Measurements from ENCODE around the gene GAS6.
"Not testable (repeated sequence)": the region's sequence is repeated elsewhere in the genome, so short reads cannot be mapped to it uniquely, and the experiment has no call there.

GAS6 gene

DNA sequence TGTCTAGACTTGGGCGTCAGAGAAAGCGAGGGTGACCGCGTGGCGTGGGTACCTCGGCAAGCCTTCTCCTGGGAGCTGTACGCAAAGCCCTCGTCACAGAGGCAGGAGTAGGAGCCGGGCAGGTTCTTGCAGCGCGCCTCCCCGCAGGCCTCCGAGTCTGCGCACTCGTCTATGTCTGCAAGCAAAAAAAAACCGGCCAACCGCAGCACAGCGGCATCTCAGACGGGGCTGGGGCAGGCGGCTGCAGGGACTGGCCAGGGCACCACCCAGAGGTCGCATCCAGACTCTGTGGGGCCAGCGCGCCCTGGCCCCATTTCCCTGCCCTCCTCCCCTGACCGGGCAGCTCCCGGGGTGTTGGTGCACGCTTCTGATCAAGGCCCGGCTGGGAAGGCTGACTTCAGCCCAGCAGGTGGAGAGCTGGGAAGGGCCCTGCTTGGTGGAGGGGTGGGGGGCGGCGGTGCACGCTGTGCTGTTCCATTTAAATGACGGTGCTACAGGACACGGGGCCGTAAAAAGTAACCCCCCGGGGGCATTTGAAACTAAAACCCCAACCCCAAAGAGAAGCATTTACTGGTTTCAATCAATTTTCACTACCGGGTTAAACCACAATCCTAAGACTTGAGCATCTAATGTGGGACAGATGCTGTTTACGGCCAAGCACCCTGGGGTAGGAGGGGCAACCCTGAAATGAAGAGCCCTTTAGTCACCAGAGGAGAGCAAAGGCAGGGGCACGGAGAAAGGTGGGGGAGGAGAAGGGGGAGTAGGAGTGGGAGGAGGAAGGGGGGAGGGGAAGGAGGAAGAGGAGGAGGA lies 28.2 kb downstream of the GAS6 start:
- DNase-seq: peak; percentile 90

- DNase-seq: no peak
Observed at GRCh38 chr13:113834496-113835200, 29.2 kb downstream of the GAS6 start.

- not testable (repeated sequence) for DNase-seq
Observed at GRCh38 chr13:113834006-113834405, 29.9 kb downstream of the GAS6 start.

- DNase-seq: no peak
Observed at GRCh38 chr13:113833111-113833830, 30.6 kb downstream of the GAS6 start.

DNA sequence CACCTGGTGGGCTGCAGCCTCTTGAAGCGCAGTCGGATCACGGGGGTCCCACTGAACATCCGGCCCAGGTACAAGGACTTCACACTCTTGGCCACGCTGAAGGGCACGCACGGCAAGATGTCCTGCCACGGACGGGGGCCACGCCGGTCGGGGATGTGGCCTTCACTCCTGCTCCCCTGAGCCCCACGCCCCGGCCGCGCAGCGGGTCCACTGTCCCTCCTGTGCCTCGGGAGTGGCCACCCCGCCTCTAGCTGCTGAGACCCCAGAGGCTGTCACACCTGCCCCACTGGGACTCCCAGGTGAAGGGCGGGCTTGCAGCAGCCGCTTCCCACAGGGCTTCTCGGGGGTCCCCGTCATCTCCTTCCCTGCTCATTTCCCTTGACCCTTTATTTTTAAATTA lies 31.2 kb downstream of the GAS6 start:
- no peak for DNase-seq

DNA sequence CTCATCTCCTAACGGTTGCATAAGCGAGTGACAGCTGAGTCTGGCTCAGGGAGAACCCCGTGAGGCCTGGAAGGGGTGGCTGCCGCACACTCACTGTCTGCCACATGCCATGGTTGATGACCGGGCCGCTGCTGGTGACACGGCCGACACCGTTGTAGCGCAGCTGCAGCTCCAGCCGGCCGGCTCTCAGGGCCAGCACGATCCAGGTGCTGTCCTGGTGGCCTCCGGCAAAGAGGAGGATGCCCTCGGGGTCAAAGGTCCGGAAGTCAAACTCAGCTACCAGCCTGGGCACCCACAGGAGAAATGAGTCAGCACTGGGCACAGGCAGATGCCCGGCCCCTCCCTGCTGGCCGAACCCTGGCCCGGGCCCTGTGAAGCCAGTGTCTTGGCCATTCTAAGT lies 31.7 kb downstream of the GAS6 start:
- no peak for DNase-seq

- no peak for DNase-seq
Observed at GRCh38 chr13:113831061-113831460, 32.8 kb downstream of the GAS6 start.

DNA sequence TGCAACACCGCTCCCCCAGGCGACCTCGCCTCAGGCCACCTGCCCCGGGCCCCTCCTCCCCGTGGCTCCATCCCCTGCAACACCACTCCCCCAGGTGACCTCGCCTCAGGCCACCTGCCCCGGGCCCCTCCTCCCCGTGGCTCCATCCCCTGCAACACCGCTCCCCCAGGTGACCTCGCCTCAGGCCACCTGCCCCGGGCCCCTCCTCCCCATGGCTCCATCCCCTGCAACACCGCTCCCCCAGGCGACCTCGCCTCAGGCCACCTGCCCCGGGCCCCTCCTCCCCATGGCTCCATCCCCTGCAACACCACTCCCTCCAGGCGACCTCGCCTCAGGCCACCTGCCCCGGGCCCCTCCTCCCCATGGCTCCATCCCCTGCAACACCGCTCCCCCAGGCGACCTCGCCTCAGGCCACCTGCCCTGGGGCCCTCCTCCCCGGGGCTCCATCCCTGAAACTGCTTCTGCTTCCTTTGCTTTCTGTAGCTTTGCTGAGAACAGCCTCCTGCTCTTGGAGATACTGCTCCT lies 33.4 kb downstream of the GAS6 start:
- not testable (repeated sequence) for DNase-seq

DNA sequence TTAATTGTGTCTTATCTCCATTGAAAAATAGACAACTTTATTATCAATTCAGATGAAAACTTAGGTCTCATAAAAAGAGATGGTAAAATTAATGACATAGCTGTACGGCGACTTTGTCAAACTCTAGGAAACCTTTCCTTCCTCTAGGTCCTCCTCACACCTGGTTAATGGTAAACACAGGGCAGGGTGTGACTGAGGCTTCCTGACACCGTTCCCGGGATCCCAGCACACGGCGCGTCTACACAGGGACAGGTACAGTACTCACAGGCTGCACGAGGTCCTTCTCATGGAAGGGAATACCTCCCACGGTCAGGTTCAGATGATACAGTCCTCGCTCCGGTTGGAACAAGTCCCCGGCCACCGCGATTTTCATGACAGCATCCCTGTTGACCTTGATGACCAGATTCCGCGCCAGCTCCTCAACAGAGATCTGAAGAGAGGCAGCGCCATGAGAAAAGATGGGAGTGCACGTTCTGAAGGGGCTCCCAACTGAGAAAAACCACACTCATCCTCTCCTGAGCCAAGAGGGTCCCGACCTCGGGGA lies 35.5 kb downstream of the GAS6 start:
- DNase-seq: no peak

- DNase-seq: no peak
Observed at GRCh38 chr13:113827021-113827420, 36.9 kb downstream of the GAS6 start.

- not testable (repeated sequence) for DNase-seq
Observed at GRCh38 chr13:113826446-113826845, 37.4 kb downstream of the GAS6 start.

GRCh38 chr13:113825841-113826240 lies 38.0 kb downstream of the GAS6 start:
- no peak for DNase-seq

- DNase-seq: no peak
Observed at GRCh38 chr13:113823771-113824170, 40.1 kb downstream of the GAS6 start.

DNA sequence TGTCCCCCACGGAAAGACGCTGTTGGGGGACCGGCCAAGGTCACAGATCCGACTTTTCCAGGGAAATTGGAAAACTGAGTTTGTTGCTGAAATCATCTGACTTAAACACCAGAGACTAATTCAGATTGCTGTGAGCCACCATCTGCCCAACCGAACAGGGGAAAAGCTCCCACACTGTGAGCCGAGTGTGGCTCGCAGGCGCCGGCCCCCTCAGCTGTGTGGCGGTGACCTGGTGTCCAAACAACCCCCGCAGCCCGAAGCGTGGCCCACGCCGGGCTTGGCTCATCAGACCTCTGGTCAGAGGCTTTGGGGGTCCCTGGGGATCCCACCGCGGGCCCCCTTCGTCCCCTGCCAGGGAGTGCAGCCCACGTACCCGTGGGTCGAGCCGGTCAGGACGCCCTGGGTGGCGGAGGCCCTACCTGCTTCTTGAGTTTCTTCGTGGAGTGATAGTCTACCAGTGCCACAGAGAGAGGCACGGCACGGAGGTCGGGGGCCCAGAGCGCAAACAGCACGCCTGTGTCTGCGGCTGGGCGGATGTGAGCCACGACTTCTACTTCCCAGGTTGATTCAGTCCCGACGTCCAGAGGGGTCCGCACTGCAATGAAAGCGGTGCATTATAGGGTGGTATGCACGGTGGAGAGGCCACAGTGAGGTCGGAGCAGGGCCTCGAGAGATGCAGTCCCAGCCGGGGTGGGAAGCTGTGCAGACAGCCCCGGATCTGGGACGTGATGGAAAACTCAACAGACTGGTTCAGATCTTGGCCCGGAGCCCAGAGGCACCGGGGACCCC lies 40.7 kb downstream of the GAS6 start:
- DNase-seq: no peak

DNA sequence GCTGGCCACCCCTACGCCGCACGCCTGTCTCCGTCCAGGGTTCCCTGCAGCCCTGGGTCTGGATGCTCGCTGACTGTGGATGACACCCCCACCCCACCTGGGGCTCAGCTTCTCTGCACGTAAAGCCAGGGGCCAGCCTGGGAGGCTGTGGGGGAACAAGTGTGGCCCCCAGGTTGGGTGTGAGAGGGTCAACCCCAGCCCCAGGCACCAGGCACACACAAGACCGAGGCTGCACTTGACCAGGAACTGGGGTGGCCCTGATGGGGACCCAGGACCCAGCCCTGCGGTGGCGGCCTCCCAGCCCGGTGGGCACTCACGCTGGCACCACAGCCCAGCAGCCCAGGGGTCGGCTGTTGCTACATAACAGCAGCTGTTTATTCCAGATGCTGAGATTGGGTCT lies 41.6 kb downstream of the GAS6 start:
- DNase-seq: no peak

DNA sequence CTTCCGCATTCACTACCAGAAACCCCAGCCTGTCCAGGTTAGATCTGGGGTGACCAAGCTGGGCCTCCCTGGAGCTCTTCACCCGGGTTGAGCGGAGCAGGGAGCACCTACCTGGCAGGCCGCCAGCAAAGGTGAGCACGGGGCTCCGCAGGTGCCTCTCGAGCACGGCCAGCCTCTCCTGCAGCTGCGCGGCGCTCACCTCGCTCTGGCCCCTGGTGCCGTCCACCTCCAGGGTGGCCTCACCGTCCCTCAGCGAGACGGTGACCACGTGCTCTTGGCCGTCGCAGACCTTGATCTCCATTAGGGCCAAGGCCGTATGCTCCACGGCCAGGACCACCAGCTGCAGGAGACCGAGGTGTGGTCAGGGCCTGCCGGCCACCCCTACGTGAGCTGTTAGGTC lies 42.0 kb downstream of the GAS6 start:
- DNase-seq: no peak

DNA sequence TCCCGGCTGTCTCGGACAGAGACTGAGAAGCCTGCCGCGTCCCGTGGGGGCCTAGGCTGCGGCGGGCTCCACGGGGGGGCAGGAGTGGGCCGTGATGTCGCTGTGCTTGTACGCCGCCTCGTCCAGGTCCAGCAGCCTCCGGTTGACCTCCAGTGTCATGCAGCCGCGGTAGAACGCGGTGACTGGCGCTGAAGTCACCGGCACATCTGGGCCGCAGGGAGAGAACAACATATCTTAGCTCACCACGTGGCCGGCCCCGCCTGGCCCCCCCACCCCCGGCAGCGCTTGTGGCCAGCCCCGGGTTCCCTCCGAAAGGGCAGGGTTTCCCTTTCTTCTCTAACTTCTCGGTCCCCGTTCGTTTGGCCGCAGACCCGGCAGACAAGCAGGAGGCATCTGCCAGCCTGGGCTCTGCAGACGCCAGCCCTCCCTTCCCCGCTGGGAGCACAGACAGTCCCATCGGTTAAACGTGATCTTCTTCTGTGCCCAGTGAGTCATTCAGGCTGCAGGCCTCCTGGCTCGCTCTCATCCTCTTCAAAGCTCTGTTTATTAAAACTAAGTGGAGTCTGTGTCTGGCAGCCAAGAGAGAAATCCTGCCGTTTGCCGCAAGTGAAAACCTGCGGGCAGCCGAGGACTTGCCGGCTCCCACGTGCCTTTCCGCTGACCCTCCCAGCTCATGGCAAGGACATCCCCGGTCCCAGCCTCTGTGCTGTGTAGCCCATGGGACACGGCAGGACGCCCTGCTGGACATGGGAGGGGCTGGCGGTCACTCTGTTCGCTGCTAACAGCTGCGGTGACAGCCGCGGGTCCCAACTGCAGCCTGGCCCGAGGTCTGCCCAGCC lies 42.8 kb downstream of the GAS6 start:
- DNase-seq: peak; percentile 95

DNA sequence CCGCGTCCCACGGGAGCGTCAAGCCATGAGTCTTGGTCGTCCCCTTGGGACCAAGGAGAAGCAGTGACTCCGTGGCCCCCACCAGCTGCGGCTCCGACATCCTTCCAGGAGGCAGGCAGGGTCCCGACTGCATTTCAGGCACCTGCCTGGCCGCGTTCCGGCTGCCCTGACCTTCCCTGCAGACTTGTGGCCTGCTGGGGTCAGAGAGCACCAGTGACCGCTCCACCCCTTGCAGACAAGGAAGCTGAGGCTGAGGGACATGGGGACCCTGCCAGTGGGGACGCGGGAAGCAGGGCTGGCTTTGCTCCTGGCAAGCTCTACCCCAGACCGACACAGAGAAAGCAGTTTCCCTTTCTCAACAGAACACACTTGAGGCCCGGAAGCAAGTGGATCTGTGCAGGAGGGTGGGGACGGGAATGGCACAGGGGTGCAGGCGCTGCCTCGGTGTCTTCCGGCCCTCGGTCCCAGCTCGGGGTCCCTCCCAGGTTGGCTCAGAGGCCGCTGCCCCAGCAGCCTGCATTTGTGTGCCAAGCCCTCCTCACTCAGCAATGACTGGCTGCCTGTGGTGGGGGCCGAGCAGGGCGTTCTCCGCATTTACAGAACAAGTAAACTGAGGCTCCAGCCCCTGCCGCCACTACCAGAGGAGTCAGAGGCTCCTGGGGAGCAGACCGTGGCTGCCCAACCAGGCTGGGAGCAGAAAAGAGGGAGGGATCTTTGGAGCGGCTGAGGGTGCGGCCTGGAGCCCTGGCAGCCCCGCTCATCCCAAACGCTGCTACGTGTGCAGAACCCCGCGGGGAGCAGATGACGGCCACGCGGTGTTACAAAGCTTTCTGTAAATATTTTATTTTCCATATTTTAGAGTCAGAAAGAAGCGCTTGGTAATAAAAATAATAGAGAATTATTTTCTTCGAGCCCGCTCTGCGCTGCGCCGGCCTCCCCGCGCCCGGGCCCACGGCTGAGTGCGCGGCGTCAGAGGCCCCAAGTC lies 43.9 kb downstream of the GAS6 start:
- no peak for DNase-seq

- no peak for DNase-seq
Observed at GRCh38 chr13:113819341-113819730, 44.5 kb downstream of the GAS6 start.

GRCh38 chr13:113818700-113819295 lies 45.1 kb downstream of the GAS6 start:
- no peak for DNase-seq

All from NCI-H1694 treated with DMSO at 0.1 percent for 48 hours (cell line).